ENCODE measurements around the gene VPS36. TPM values are rescaled to one million over a fixed set of nuclear protein-coding genes. Genes with fewer than 3 reads are reported as not detected.

Gene VPS36
- total and polyA plus RNA-seq, 2 of the 4 experiments (the other 2 are of a cell fraction), result 14.8 to 16.7 TPM

DNA sequence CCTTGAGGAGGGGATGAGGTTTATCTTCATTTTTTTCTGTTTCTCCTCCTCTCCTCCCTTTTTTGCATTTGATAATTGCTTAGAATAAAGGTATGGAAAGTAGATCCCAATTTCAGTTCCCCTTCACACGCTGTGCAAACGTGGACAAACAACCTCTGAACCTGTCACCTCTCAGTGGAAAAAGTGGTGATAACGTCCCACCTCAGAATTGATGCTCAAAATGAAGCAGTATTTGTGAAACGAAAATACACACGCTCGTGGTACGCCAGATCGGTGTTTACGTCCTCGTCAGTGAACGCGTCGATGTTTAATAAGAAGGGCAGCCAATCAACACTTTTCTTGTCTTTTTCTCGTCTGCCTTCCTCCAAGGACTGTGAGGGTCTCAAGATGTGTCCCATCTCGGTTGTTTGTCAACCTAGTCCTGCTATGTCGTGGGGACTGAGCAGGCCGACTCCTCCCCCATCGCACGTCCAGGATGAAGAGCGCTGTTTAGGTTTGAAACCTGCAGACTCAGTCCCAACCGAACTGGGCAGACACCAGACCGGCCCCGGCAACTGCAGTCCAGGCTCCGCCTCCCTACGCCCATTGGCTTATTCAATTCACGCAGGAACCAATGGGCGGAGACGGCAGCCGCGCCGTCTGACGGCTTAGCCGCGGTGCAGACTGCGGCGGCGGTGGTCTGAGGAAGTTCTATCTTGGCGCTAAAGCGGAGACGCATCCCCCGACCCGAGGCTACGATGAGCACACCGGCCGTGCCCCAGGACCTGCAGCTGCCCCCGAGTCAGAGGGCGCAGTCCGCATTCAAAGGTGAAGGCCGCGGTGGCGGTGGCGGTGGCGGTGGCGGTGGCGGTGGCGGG lies 4.6 kb upstream of the VPS36 start, which contains the start of gene CKAP2:
CKAP2 (plus strand) TSS at position 659 of the 857 bp plus-strand sequence; CDS start at position 738, 79 bp downstream.
- Histone ChIP-seq H3K27me3 (ENCODE audit: control insufficient read depth, insufficient read depth, low read length) (no peaks in the 10 kb centered on the region), H2AK5ac (ENCODE audit: low read depth, low read length) (no peak within 1 kb of the TSS; the same call in 1 of the 2 replicates), H2AK9ac (replicated peaks; ENCODE audit: low read depth, low read length, poor library complexity) (peak within 1 kb of the TSS; percentile 78), H4K5ac (ENCODE audit: low read depth, low read length) (peak within 1 kb of the TSS; percentile 88), H2AFZ (replicated peaks; ENCODE audit: low read length, poor library complexity) (peak within 1 kb of the TSS; percentile 98), H3K9ac (ENCODE audit: low read depth, low read length) (peak within 1 kb of the TSS; percentile 74), H3K18ac (ENCODE audit: low read depth, low read length) (peak within 1 kb of the TSS; percentile 97), H3K79me1 (ENCODE audit: low read depth in 1 of 2, low read length in 2 of 2) (peaks cover 4 to 17% of the 10 kb centered on the region in 2 experiments; a peak in 3 of 4 replicates), H2BK120ac (ENCODE audit: low read depth, low read length) (peak within 1 kb of the TSS; percentile 90), H3K4ac (ENCODE audit: low read depth, low read length) (peak within 1 kb of the TSS; percentile 95), H4K20me1 (ENCODE audit: insufficient read depth, low read length) (no peaks in the 10 kb centered on the region), H3K23ac (ENCODE audit: low read depth, low read length) (peak within 1 kb of the TSS; percentile 81), H4K8ac (ENCODE audit: low read depth in 2 of 2, low read length in 2 of 2) (peak within 1 kb of the TSS; percentile 20 to 75; a peak in 3 of 4 replicates), H2BK20ac (ENCODE audit: low read depth, low read length) (peak within 1 kb of the TSS; percentile 78; the same call in 1 of the 2 replicates), H3K36me3 (ENCODE audit: control insufficient read depth, insufficient read depth, low read length) (no peaks in the 10 kb centered on the region), H4K91ac (ENCODE audit: insufficient read depth, low read depth, low read length) (peak within 1 kb of the TSS; percentile 79), H3K9me1 (ENCODE audit: insufficient read depth, low read length) (no peaks in the 10 kb centered on the region), H2BK15ac (ENCODE audit: low read depth, low read length) (peak within 1 kb of the TSS; percentile 16; the same call in 1 of the 3 replicates), H3K4me3 (ENCODE audit: insufficient read depth, low read depth, low read length) (peak within 1 kb of the TSS; percentile 89), H3K4me1 (ENCODE audit: control insufficient read depth, insufficient read depth, low read length) (no peaks in the 10 kb centered on the region), H3K56ac (ENCODE audit: extremely low read depth, insufficient read depth, low read length) (peak within 1 kb of the TSS; percentile 56), H3K27ac (ENCODE audit: insufficient read depth, low read length) (peak within 1 kb of the TSS; percentile 78), H3K4me2 (ENCODE audit: low read depth, low read length) (peak within 1 kb of the TSS; percentile 86), H3K14ac (replicated peaks; ENCODE audit: low read depth, low read length) (peak within 1 kb of the TSS; percentile 95), H2BK5ac (ENCODE audit: low read depth, low read length, poor library complexity, severe bottlenecking) (peak within 1 kb of the TSS; percentile 97), H3K9me3 (ENCODE audit: control insufficient read depth, insufficient read depth, low read length) (no peaks in the 10 kb centered on the region)
- TF ChIP-seq, protein P1, sequence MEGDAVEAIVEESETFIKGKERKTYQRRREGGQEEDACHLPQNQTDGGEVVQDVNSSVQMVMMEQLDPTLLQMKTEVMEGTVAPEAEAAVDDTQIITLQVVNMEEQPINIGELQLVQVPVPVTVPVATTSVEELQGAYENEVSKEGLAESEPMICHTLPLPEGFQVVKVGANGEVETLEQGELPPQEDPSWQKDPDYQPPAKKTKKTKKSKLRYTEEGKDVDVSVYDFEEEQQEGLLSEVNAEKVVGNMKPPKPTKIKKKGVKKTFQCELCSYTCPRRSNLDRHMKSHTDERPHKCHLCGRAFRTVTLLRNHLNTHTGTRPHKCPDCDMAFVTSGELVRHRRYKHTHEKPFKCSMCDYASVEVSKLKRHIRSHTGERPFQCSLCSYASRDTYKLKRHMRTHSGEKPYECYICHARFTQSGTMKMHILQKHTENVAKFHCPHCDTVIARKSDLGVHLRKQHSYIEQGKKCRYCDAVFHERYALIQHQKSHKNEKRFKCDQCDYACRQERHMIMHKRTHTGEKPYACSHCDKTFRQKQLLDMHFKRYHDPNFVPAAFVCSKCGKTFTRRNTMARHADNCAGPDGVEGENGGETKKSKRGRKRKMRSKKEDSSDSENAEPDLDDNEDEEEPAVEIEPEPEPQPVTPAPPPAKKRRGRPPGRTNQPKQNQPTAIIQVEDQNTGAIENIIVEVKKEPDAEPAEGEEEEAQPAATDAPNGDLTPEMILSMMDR (conservative IDR thresholded peaks at IDR 0.05; ENCODE audit: low read depth, low read length), result no peak
- TF ChIP-seq RFX5 (IDR thresholded peaks at IDR 0.05; ENCODE audit: low read depth, low read length) (peak; percentile 94), FOS (IDR thresholded peaks at IDR 0.05; ENCODE audit: low read depth, low read length) (peak; percentile 50; the same call in 1 of the 2 replicates), MXI1 (IDR thresholded peaks at IDR 0.05; ENCODE audit: borderline replicate concordance, low read depth, low read length) (peak; percentile 77; the same call in 1 of the 2 replicates), USF2 (IDR thresholded peaks at IDR 0.05; ENCODE audit: low read depth, low read length) (no peak), MAFK (IDR thresholded peaks at IDR 0.05; ENCODE audit: low read depth, low read length) (peak; percentile 49; the same call in 1 of the 2 replicates), NFE2L2 (IDR thresholded peaks at IDR 0.05; ENCODE audit: low read depth, low read length) (no peak), POLR2A (IDR thresholded peaks at IDR 0.05; ENCODE audit: low read depth, low read length) (peak; percentile 77; the same call in 1 of the 2 replicates), CHD1 (IDR thresholded peaks at IDR 0.05; ENCODE audit: low read depth, low read length) (no peak), MAZ (IDR thresholded peaks at IDR 0.05; ENCODE audit: borderline replicate concordance, low read depth, low read length) (no peak), BHLHE40 (IDR thresholded peaks at IDR 0.05; ENCODE audit: low read depth, low read length) (no peak)
- peak; percentile 92 for ATAC-seq (ENCODE audit: low read depth)
- intact Hi-C loops (cut with micrococcal nuclease), result loop anchor here (5.0 to 10.0 kb wide), 5 partner anchors 108 to 1000 kb away; partner anchors contain the start of genes ALG11, ATP7B, INTS6 and SUGT1
- 0% methylated on average over 5 of the region's 56 CpGs; no CpG with 5 or more reads in 1 of the 2 experiments for WGBS, 2 experiments (ENCODE audit: extremely low coverage in 2 of 2, insufficient read length in 1 of 2)
- BruUV-seq (replicated peaks), result no TSS peak
- peak; percentile 93 for DNase-seq
- dilution Hi-C loops (cut with HindIII; ENCODE audit: low sequenced_read_pairs, unreplicated experiment), result no loop called here
- POLR2A ChIA-PET (ENCODE audit: unreplicated experiment), result no interaction called here
- in situ Hi-C loops (cut with MboI; ENCODE audit: low sequenced_read_pairs), result loop anchor here (10.0 to 25.0 kb wide), 3 partner anchors 200 to 443 kb away; partner anchors contain the start of genes ALG11, ATP7B, SUGT1 and UTP14C
- CTCF ChIA-PET, result no interaction called here

Measured in IMR-90 (cell line).